ENCODE measurements around the gene ATRN. TPM values are rescaled to one million over a fixed set of nuclear protein-coding genes. Genes with fewer than 3 reads are reported as not detected.

ATRN gene
- total RNA-seq, 1 experiment from 2014 or later, result 26.1 TPM

- H3K36me3 ChIP-seq (ENCODE audit: low read depth, low read length), result no peaks in the 10 kb centered on the region
- H3K4me2 ChIP-seq (ENCODE audit: low read length), result no peak overlapping the region
- no peaks in the 10 kb centered on the region; the same call in 1 of the 2 replicates for H3K9me2 ChIP-seq (replicated peaks; ENCODE audit: low read length)
- ChIA-PET POLR2A (ENCODE audit: unreplicated experiment) (no interaction called here), CTCF (no interaction called here)
- no peak for ATAC-seq
- H3K27ac ChIP-seq (ENCODE audit: low read length), result no peak overlapping the region
- no peaks in the 10 kb centered on the region for H3K79me2 ChIP-seq (ENCODE audit: low read length)
- no peak for DNase-seq
- H3K4me1 ChIP-seq (ENCODE audit: insufficient read depth, low read length), result no peaks in the 10 kb centered on the region
- no peak overlapping the region for H3K4me3 ChIP-seq (ENCODE audit: low read length)
- BruUV-seq (replicated peaks), result no TSS peak
- H2AFZ ChIP-seq (ENCODE audit: low read length), result no peak overlapping the region
- H3K27me3 ChIP-seq (ENCODE audit: low read length), result no peaks in the 10 kb centered on the region
- TF ChIP-seq EZH2 (IDR thresholded peaks at IDR 0.05; ENCODE audit: low read length, unreplicated experiment), result no peak
- H3K9me3 ChIP-seq (ENCODE audit: low read length), result no peaks in the 10 kb centered on the region
- no peaks in the 10 kb centered on the region for H3F3A ChIP-seq (ENCODE audit: low read length, unreplicated experiment)
- no peak overlapping the region for H3K9ac ChIP-seq (ENCODE audit: low read length)
- intact Hi-C loops (cut with micrococcal nuclease), result no loop called here
- no peaks in the 10 kb centered on the region for H4K20me1 ChIP-seq (ENCODE audit: low read length)
These were observed 40.3 kb upstream of the ATRN start for GRCh38 chr20:3430376-3431069.

- Histone ChIP-seq H2AFZ (ENCODE audit: low read length) (no peak overlapping the region), H3F3A (ENCODE audit: low read length, unreplicated experiment) (no peaks in the 10 kb centered on the region)
- CTCF ChIA-PET, result no interaction called here
These were observed 39.7 kb upstream of the ATRN start for GRCh38 chr20:3431109-3431508.

GRCh38 chr20:3432844-3433243 is 38.0 kb upstream of the ATRN start:
- Histone ChIP-seq H3K9me2 (replicated peaks; ENCODE audit: low read length) (no peaks in the 10 kb centered on the region; the same call in 1 of the 2 replicates), H3K36me3 (ENCODE audit: low read depth, low read length) (no peaks in the 10 kb centered on the region), H3K4me3 (ENCODE audit: low read length) (no peak overlapping the region), H3K4me1 (ENCODE audit: insufficient read depth, low read length) (no peaks in the 10 kb centered on the region), H3K9me3 (ENCODE audit: low read length) (no peaks in the 10 kb centered on the region), H4K20me1 (ENCODE audit: low read length) (no peaks in the 10 kb centered on the region), H3K9ac (ENCODE audit: low read length) (no peak overlapping the region), H3F3A (ENCODE audit: low read length, unreplicated experiment) (no peaks in the 10 kb centered on the region), H2AFZ (ENCODE audit: low read length) (no peak overlapping the region), H3K27me3 (ENCODE audit: low read length) (no peaks in the 10 kb centered on the region), H3K27ac (ENCODE audit: low read length) (no peak overlapping the region), H3K4me2 (ENCODE audit: low read length) (no peak overlapping the region), H3K79me2 (ENCODE audit: low read length) (no peaks in the 10 kb centered on the region)
- no peak for ATAC-seq
- TF ChIP-seq EZH2 (IDR thresholded peaks at IDR 0.05; ENCODE audit: low read length, unreplicated experiment), result no peak
- intact Hi-C loops (cut with micrococcal nuclease), result no loop called here
- ChIA-PET POLR2A (ENCODE audit: unreplicated experiment) (no interaction called here), CTCF (no interaction called here)
- BruUV-seq (replicated peaks), result no TSS peak
- no peak for DNase-seq

More at GRCh38 chr20:3431109-3431508, 39.7 kb upstream of the ATRN start:
- Histone ChIP-seq H3K9ac (ENCODE audit: low read length) (no peak overlapping the region), H3K9me2 (replicated peaks; ENCODE audit: low read length) (no peaks in the 10 kb centered on the region; the same call in 1 of the 2 replicates), H4K20me1 (ENCODE audit: low read length) (no peaks in the 10 kb centered on the region), H3K4me2 (ENCODE audit: low read length) (no peak overlapping the region), H3K27ac (ENCODE audit: low read length) (no peak overlapping the region), H3K79me2 (ENCODE audit: low read length) (no peaks in the 10 kb centered on the region), H3K9me3 (ENCODE audit: low read length) (no peaks in the 10 kb centered on the region), H3K4me3 (ENCODE audit: low read length) (no peak overlapping the region), H3K27me3 (ENCODE audit: low read length) (no peaks in the 10 kb centered on the region), H3K36me3 (ENCODE audit: low read depth, low read length) (no peaks in the 10 kb centered on the region), H3K4me1 (ENCODE audit: insufficient read depth, low read length) (no peaks in the 10 kb centered on the region)
- BruUV-seq (replicated peaks), result no TSS peak
- intact Hi-C loops (cut with micrococcal nuclease), result no loop called here
- ATAC-seq (no peak), DNase-seq (no peak)
- POLR2A ChIA-PET (ENCODE audit: unreplicated experiment), result no interaction called here
- TF ChIP-seq EZH2phosphoT487 (IDR thresholded peaks at IDR 0.05; ENCODE audit: borderline replicate concordance, low read length) (no peak), EZH2 (IDR thresholded peaks at IDR 0.05; ENCODE audit: low read length, unreplicated experiment) (no peak)
- TF ChIP-seq, protein P1, sequence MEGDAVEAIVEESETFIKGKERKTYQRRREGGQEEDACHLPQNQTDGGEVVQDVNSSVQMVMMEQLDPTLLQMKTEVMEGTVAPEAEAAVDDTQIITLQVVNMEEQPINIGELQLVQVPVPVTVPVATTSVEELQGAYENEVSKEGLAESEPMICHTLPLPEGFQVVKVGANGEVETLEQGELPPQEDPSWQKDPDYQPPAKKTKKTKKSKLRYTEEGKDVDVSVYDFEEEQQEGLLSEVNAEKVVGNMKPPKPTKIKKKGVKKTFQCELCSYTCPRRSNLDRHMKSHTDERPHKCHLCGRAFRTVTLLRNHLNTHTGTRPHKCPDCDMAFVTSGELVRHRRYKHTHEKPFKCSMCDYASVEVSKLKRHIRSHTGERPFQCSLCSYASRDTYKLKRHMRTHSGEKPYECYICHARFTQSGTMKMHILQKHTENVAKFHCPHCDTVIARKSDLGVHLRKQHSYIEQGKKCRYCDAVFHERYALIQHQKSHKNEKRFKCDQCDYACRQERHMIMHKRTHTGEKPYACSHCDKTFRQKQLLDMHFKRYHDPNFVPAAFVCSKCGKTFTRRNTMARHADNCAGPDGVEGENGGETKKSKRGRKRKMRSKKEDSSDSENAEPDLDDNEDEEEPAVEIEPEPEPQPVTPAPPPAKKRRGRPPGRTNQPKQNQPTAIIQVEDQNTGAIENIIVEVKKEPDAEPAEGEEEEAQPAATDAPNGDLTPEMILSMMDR (conservative IDR thresholded peaks at IDR 0.05; ENCODE audit: low read depth, low read length), result no peak

Data from PC-3 (cell line).